ENCODE results near the gene CD69. TPM values are rescaled to one million over a fixed set of nuclear protein-coding genes. Genes with fewer than 3 reads are reported as not detected.

Gene CD69
- total and polyA plus RNA-seq, 4 donors, result 1.3 to 2.7 (median 1.7) TPM

GRCh38 chr12:9794484-9795093 is 33.9 kb upstream of the CD69 start:
- no peak for TF ChIP-seq RAD21 (IDR thresholded peaks at IDR 0.05)
- Histone ChIP-seq H3K36me3 (ENCODE audit: control insufficient read depth in 4 of 4, insufficient read depth in 3 of 4, low read depth in 1 of 4, low read length in 3 of 4) (no peaks in the 10 kb centered on the region), H3K9ac (ENCODE audit: low read depth in 1 of 2, low read length in 2 of 2) (no peak overlapping the region), H3K4me3 (ENCODE audit: low read depth in 1 of 3, low read length in 3 of 3) (no peak overlapping the region), H3K9me3 (ENCODE audit: control insufficient read depth in 4 of 4, low read length in 3 of 4) (no peaks in the 10 kb centered on the region), H3K4me1 (ENCODE audit: control insufficient read depth in 4 of 4, insufficient read depth in 4 of 4, low read length in 3 of 4) (no peaks in the 10 kb centered on the region), H3K27me3 (ENCODE audit: control insufficient read depth in 4 of 4, insufficient read depth in 4 of 4, low read length in 3 of 4) (no peaks in the 10 kb centered on the region), H3K27ac (ENCODE audit: low read depth in 1 of 2, low read length in 2 of 2) (no peak overlapping the region)
- WGBS, result 58% methylated on average over 2 of the region's 2 CpGs
- DNase-seq (ENCODE audit: low spot score), result no peak

GRCh38 chr12:9793779-9794395 is 33.2 kb upstream of the CD69 start:
- Histone ChIP-seq H3K36me3 (ENCODE audit: control insufficient read depth in 4 of 4, insufficient read depth in 3 of 4, low read depth in 1 of 4, low read length in 3 of 4) (no peaks in the 10 kb centered on the region), H3K4me1 (ENCODE audit: control insufficient read depth in 4 of 4, insufficient read depth in 4 of 4, low read length in 3 of 4) (no peaks in the 10 kb centered on the region), H3K4me3 (ENCODE audit: low read depth in 1 of 3, low read length in 3 of 3) (no peak overlapping the region), H3K27ac (ENCODE audit: low read depth in 1 of 2, low read length in 2 of 2) (no peak overlapping the region), H3K9me3 (ENCODE audit: control insufficient read depth in 4 of 4, low read length in 3 of 4) (no peaks in the 10 kb centered on the region), H3K27me3 (ENCODE audit: control insufficient read depth in 4 of 4, insufficient read depth in 4 of 4, low read length in 3 of 4) (no peaks in the 10 kb centered on the region), H3K9ac (ENCODE audit: low read depth in 1 of 2, low read length in 2 of 2) (no peak overlapping the region)
- 73% methylated on average over 8 of the region's 8 CpGs for WGBS
- DNase-seq (ENCODE audit: low spot score), result no peak
- TF ChIP-seq, protein P1, sequence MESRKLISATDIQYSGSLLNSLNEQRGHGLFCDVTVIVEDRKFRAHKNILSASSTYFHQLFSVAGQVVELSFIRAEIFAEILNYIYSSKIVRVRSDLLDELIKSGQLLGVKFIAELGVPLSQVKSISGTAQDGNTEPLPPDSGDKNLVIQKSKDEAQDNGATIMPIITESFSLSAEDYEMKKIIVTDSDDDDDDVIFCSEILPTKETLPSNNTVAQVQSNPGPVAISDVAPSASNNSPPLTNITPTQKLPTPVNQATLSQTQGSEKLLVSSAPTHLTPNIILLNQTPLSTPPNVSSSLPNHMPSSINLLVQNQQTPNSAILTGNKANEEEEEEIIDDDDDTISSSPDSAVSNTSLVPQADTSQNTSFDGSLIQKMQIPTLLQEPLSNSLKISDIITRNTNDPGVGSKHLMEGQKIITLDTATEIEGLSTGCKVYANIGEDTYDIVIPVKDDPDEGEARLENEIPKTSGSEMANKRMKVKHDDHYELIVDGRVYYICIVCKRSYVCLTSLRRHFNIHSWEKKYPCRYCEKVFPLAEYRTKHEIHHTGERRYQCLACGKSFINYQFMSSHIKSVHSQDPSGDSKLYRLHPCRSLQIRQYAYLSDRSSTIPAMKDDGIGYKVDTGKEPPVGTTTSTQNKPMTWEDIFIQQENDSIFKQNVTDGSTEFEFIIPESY (IDR thresholded peaks at IDR 0.05), result no peak
- no peak for TF ChIP-seq MAX (IDR thresholded peaks at IDR 0.05)
- no peak for TF ChIP-seq SP1 (IDR thresholded peaks at IDR 0.05)
- TF ChIP-seq HNF4A (conservative IDR thresholded peaks at IDR 0.05), result no peak
- TF ChIP-seq FOXA2 (IDR thresholded peaks at IDR 0.05), result no peak
- TF ChIP-seq TAF1 (conservative IDR thresholded peaks at IDR 0.05), result no peak
- TF ChIP-seq EGR1 (IDR thresholded peaks at IDR 0.05; ENCODE audit: low read depth in 2 of 2), result no peak
- TF ChIP-seq YY1 (IDR thresholded peaks at IDR 0.05), result no peak

GRCh38 chr12:9792961-9793617 is 32.4 kb upstream of the CD69 start:
- no peak overlapping the region for H3K27ac ChIP-seq (ENCODE audit: low read depth in 1 of 2, low read length in 2 of 2)
- H3K4me3 ChIP-seq (ENCODE audit: low read depth in 1 of 3, low read length in 3 of 3), result no peak overlapping the region
- no peaks in the 10 kb centered on the region for H3K4me1 ChIP-seq (ENCODE audit: control insufficient read depth in 4 of 4, insufficient read depth in 4 of 4, low read length in 3 of 4)
- H3K36me3 ChIP-seq (ENCODE audit: control insufficient read depth in 4 of 4, insufficient read depth in 3 of 4, low read depth in 1 of 4, low read length in 3 of 4), result no peaks in the 10 kb centered on the region
- no peaks in the 10 kb centered on the region for H3K9me3 ChIP-seq (ENCODE audit: control insufficient read depth in 4 of 4, low read length in 3 of 4)
- 74% methylated on average over 2 of the region's 2 CpGs for WGBS
- DNase-seq (ENCODE audit: low spot score), result no peak
- no peaks in the 10 kb centered on the region for H3K27me3 ChIP-seq (ENCODE audit: control insufficient read depth in 4 of 4, insufficient read depth in 4 of 4, low read length in 3 of 4)
- H3K9ac ChIP-seq (ENCODE audit: low read depth in 1 of 2, low read length in 2 of 2), result no peak overlapping the region
- no peak for TF ChIP-seq CTCF (IDR thresholded peaks at IDR 0.05; ENCODE audit: low read depth, low read length, missing input control)
- TF ChIP-seq, protein P1 (IDR thresholded peaks at IDR 0.05), result no peak
- TF ChIP-seq RAD21 (IDR thresholded peaks at IDR 0.05), result no peak
- TF ChIP-seq, protein P2, sequence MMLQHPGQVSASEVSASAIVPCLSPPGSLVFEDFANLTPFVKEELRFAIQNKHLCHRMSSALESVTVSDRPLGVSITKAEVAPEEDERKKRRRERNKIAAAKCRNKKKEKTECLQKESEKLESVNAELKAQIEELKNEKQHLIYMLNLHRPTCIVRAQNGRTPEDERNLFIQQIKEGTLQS (IDR thresholded peaks at IDR 0.05), result no peak
- no peak for TF ChIP-seq MAX (IDR thresholded peaks at IDR 0.05)
- TF ChIP-seq HNF4G (IDR thresholded peaks at IDR 0.05), result no peak
- TF ChIP-seq REST (IDR thresholded peaks at IDR 0.05), result no peak
- TF ChIP-seq RXRA (IDR thresholded peaks at IDR 0.05), result no peak
- no peak for TF ChIP-seq FOXA2 (IDR thresholded peaks at IDR 0.05)
- no peak for TF ChIP-seq HNF4A (conservative IDR thresholded peaks at IDR 0.05)
- no peak for TF ChIP-seq YY1 (IDR thresholded peaks at IDR 0.05)
- no peak for TF ChIP-seq GABPA (IDR thresholded peaks at IDR 0.05 in 1 of 2, conservative IDR thresholded peaks at IDR 0.05 in 1 of 2)
